K562 (cell line): Measurements from ENCODE around the gene DUSP23.

ENCODE experiments used
- AFF4 ChIP-seq: sonication (generic); formaldehyde crosslinking; IDR thresholded peaks from 2 replicates; pipeline ENCODE4 v1.8.0; 2023; ENCODE audit warnings: mild to moderate bottlenecking, missing genetic modification reagents
- CBX5 ChIP-seq: IDR thresholded peaks from 2 replicates; pipeline ENCODE4 v1.6.1; 2014; ENCODE audit warnings: low read depth, borderline replicate concordance
- CTCF ChIP-seq, 3 experiments: IDR thresholded peaks in 2 of 3; conservative IDR thresholded peaks in 1 of 3; 2 replicates each; pipeline ENCODE4 v1.5.1; 2011 to 2012; ENCODE audit warnings: low read length in 3 of 3, mild to moderate bottlenecking in 3 of 3, control low read depth in 2 of 3, improper control_type of control experiment in 1 of 3, inconsistent platforms in 1 of 3, low read depth in 1 of 3, mixed read lengths in 1 of 3, moderate library complexity in 1 of 3; ENCODE audit not compliant: insufficient read depth in 2 of 3
- E2F1 ChIP-seq: sonication (generic); formaldehyde crosslinking; IDR thresholded peaks from 2 replicates; pipeline ENCODE4 v1.8.1; 2023; ENCODE audit warnings: mild to moderate bottlenecking, missing genetic modification reagents, moderate library complexity
- EP300 ChIP-seq: IDR thresholded peaks from 2 replicates; pipeline ENCODE4 v1.6.1; 2012; ENCODE audit warnings: low read length, improper control_type of control experiment
- FOS ChIP-seq: IDR thresholded peaks from 3 replicates; pipeline ENCODE4 v1.6.1; 2011; ENCODE audit not compliant: insufficient read length; ENCODE audit errors: extremely low read depth
- JUND ChIP-seq, 2 experiments: IDR thresholded peaks; 2 replicates in 1 of 2; 3 replicates in 1 of 2; pipeline ENCODE4 v1.6.1; 2011; ENCODE audit warnings: borderline replicate concordance in 2 of 2, low read depth in 2 of 2, low read length in 2 of 2, improper control_type of control experiment in 1 of 2, missing biosample characterization in 1 of 2, missing genetic modification characterization in 1 of 2, missing genetic modification reagents in 1 of 2
- MCM3 ChIP-seq: fragments of 450-650 bp; IDR thresholded peaks from 2 replicates; pipeline ENCODE4 v1.6.1; 2016
- NFYB ChIP-seq: IDR thresholded peaks from 2 replicates; pipeline ENCODE4 v1.6.1; 2011; ENCODE audit warnings: mild to moderate bottlenecking, moderate library complexity; ENCODE audit not compliant: insufficient read length; ENCODE audit errors: extremely low read depth
- POLR2A ChIP-seq: fragments of 450-650 bp; conservative IDR thresholded peaks from 2 replicates; pipeline ENCODE4 v1.6.1; 2016
- WHSC1 ChIP-seq: IDR thresholded peaks from one replicate; pipeline ENCODE4 v1.6.1; 2012; ENCODE audit warnings: low read length, control low read depth, inconsistent platforms

GRCh38 chr1:159753386-159753785, 27.4 kb upstream of the DUSP23 start:
- TF ChIP-seq FOS (no peak), CTCF (IDR thresholded peaks at IDR 0.05 in 2 of 3, conservative IDR thresholded peaks at IDR 0.05 in 1 of 3; ENCODE audit: insufficient read depth in 2 of 3, low read depth in 1 of 3, low read length in 3 of 3) (no peak), JUND (IDR thresholded peaks at IDR 0.05; ENCODE audit: borderline replicate concordance, low read depth, low read length) (no peak), JUND (tag; IDR thresholded peaks at IDR 0.05; ENCODE audit: borderline replicate concordance, low read depth, low read length) (no peak), EP300 (no peak), WHSC1 (no peak), CBX5 (no peak), MCM3 (no peak), POLR2A (no peak), E2F1 (CRISPR knock-in tag) (no peak), AFF4 (CRISPR knock-in tag) (no peak), NFYB (no peak)
